ENCODE measurements around the gene UBAC2.

UBAC2 gene

DNA sequence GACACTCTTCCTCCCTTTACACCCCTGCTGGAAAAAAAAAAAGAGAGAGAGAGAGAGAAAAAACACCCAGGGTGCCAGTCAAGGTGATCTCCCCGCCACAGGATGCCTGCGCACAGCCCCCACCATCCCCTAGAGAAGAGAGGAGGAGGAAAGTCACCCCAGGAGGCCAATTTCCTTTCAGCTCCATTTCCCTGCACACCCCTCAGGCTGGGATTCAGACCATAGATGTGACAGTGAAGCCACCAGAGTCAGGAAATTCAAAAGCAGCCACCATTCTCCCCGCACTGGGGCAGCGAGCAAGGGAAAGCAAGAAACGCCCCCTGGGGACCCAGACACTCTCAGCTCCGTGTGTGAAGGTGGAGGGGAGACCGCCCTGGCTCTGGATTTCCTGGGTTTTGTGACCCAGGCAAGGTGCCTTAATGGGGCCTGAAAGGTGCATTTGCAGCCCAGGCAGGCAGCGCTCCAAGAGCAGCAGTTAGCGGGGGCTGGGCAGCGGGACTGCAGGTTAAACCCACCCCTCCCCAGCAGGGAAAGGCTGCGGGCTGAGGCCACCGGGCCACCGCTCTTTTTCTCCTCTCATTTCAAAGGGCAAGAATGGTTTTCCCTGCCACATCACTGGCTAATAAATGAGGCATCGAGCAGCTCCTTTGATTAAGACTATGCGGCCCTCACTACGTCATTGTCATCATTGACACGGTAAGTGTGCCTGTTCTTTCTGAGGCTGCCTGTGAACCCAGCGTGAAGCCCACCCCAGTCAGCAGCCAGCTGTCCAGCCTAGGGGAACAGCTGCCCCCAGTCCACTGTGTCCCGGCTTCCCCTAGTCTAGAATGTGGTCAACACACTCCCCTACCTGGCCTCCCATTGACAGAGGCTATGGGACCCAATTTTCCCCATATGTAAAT lies 216.8 kb downstream of the UBAC2 start:
- Histone ChIP-seq H3K9me3 (ENCODE audit: control insufficient read depth in 1 of 2, low read length in 2 of 2) (no peaks in the 10 kb centered on the region), H3K4me1 (ENCODE audit: control insufficient read depth in 1 of 2, insufficient read depth in 2 of 2, low read length in 2 of 2) (no peaks in the 10 kb centered on the region), H3K4me3 (ENCODE audit: low read depth in 1 of 2, low read length in 2 of 2) (no peak overlapping the region), H3K27ac (ENCODE audit: low read length) (no peak overlapping the region), H3K36me3 (ENCODE audit: control insufficient read depth in 1 of 2, insufficient read depth in 2 of 2, low read length in 2 of 2) (no peaks in the 10 kb centered on the region), H3K27me3 (ENCODE audit: low read depth, low read length) (no peaks in the 10 kb centered on the region)

DNA sequence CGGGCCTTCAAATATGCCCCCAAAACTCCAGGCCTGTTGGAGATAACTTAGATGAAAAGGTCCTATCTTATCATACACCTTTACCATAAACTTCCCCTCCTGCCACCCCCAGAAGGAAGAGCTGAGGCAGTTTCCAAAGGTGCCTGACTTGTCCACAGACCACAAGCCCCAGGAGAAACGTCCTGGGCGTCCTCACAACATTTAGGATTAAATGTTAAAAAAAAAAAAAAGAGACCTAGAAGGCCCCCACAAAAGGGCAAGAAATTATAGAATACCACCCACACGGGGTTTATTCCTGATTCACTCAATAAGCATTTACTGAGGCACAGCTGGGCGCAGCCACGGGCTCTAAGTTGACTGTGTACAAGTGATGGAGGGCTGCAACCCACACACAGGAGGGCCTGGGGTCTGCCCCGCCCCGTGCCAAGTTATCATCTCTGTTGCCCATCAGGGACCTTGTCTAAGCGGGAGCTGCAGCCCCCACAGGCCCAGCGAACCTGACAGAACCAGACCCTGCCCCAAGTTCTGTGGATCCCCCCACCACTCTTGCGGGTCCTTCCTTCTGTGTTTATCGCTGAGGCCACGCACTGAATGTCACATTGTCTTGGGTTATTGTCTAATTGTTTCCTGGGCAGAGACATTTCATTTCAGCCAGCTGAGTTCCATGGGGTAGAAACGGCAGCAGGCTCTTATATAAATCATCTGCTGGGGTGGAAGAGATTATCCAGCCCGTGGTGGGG lies 217.6 kb downstream of the UBAC2 start:
- Histone ChIP-seq H3K36me3 (ENCODE audit: control insufficient read depth in 1 of 2, insufficient read depth in 2 of 2, low read length in 2 of 2) (no peaks in the 10 kb centered on the region), H3K9me3 (ENCODE audit: control insufficient read depth in 1 of 2, low read length in 2 of 2) (no peaks in the 10 kb centered on the region), H3K27me3 (ENCODE audit: low read depth, low read length) (no peaks in the 10 kb centered on the region), H3K4me3 (ENCODE audit: low read depth in 1 of 2, low read length in 2 of 2) (no peak overlapping the region), H3K27ac (ENCODE audit: low read length) (no peak overlapping the region), H3K4me1 (ENCODE audit: control insufficient read depth in 1 of 2, insufficient read depth in 2 of 2, low read length in 2 of 2) (no peaks in the 10 kb centered on the region)

DNA sequence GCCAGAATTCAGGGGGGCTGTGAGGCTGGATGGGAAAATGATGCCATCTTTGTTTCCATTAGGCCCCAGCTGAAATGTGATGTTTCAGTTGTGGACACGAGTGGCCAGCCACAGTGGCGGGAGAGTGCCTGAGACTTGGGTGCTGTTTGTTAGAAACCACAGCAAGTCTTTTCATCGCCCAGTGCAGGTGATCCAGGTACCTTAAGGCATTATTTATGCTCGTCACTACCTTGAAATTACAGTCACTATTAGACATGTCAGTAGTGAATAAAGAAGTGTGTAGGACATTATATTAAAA lies 218.1 kb downstream of the UBAC2 start:
- H3K9me3 ChIP-seq (ENCODE audit: control insufficient read depth in 1 of 2, low read length in 2 of 2) = no peaks in the 10 kb centered on the region
- no peak overlapping the region for H3K4me3 ChIP-seq (ENCODE audit: low read depth in 1 of 2, low read length in 2 of 2)
- no peaks in the 10 kb centered on the region for H3K27me3 ChIP-seq (ENCODE audit: low read depth, low read length)
- H3K27ac ChIP-seq (ENCODE audit: low read length) = no peak overlapping the region
- H3K4me1 ChIP-seq (ENCODE audit: control insufficient read depth in 1 of 2, insufficient read depth in 2 of 2, low read length in 2 of 2) = no peaks in the 10 kb centered on the region
- H3K36me3 ChIP-seq (ENCODE audit: control insufficient read depth in 1 of 2, insufficient read depth in 2 of 2, low read length in 2 of 2) = no peaks in the 10 kb centered on the region

DNA sequence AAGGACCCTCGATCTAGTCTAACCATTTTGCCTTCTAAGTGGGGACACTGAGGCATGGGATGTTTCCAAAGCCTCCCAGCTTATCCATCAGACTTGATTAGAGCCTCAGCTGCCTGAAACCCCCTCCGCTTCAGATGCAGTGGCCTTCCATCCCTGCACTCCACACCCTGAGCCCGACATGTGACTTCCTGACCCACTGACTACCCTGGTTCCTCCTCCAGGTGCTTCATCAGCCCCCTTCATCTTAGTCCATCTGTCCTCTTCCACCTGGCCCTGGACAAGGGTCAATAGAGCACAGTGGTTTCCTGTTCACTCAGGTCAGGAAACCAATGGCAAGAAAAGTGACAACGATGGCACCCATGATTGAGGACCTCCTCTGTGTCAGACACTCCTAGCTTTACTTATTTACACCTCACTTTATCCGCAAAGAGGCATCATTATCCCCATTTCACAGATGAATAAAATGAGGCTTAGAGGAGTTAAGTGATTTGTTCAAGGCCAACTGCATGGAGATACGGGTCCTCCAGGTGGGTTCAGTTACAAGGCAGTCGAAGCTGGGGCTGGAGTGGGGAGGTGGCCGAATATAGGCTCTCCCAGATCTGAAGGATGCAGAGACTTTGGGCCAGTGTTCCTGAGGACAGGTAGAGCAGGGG lies 219.1 kb downstream of the UBAC2 start:
- H3K27me3 ChIP-seq (ENCODE audit: low read depth, low read length) = no peaks in the 10 kb centered on the region
- H3K27ac ChIP-seq (ENCODE audit: low read length) = no peak overlapping the region
- no peaks in the 10 kb centered on the region for H3K9me3 ChIP-seq (ENCODE audit: control insufficient read depth in 1 of 2, low read length in 2 of 2)
- no peaks in the 10 kb centered on the region for H3K36me3 ChIP-seq (ENCODE audit: control insufficient read depth in 1 of 2, insufficient read depth in 2 of 2, low read length in 2 of 2)
- no peaks in the 10 kb centered on the region for H3K4me1 ChIP-seq (ENCODE audit: control insufficient read depth in 1 of 2, insufficient read depth in 2 of 2, low read length in 2 of 2)
- no peak overlapping the region for H3K4me3 ChIP-seq (ENCODE audit: low read depth in 1 of 2, low read length in 2 of 2)

DNA sequence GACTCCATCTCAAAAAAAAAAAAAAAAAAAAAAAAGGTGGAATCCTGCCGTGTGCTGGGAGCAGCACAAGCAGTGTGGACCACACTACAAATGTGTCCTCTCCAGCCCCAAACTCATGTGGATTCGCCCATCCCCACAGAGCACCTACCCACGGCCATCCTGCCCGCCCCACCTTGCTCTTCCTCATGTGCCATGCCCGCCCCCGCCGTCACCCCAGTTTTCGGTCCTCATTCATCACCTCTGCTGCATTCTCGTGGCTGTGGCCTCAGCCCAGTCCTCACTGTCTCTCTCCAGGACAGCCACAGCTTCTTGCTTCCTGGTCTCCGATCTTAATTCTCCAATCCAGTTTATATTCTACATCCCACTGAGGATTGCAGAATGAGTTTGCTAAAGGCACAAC lies 220.6 kb downstream of the UBAC2 start:
- no peaks in the 10 kb centered on the region for H3K4me1 ChIP-seq (ENCODE audit: control insufficient read depth in 1 of 2, insufficient read depth in 2 of 2, low read length in 2 of 2)
- H3K27me3 ChIP-seq (ENCODE audit: low read depth, low read length) = no peaks in the 10 kb centered on the region
- H3K27ac ChIP-seq (ENCODE audit: low read length) = no peak overlapping the region
- no peaks in the 10 kb centered on the region for H3K9me3 ChIP-seq (ENCODE audit: control insufficient read depth in 1 of 2, low read length in 2 of 2)
- no peak overlapping the region for H3K4me3 ChIP-seq (ENCODE audit: low read depth in 1 of 2, low read length in 2 of 2)
- H3K36me3 ChIP-seq (ENCODE audit: control insufficient read depth in 1 of 2, insufficient read depth in 2 of 2, low read length in 2 of 2) = no peaks in the 10 kb centered on the region

DNA sequence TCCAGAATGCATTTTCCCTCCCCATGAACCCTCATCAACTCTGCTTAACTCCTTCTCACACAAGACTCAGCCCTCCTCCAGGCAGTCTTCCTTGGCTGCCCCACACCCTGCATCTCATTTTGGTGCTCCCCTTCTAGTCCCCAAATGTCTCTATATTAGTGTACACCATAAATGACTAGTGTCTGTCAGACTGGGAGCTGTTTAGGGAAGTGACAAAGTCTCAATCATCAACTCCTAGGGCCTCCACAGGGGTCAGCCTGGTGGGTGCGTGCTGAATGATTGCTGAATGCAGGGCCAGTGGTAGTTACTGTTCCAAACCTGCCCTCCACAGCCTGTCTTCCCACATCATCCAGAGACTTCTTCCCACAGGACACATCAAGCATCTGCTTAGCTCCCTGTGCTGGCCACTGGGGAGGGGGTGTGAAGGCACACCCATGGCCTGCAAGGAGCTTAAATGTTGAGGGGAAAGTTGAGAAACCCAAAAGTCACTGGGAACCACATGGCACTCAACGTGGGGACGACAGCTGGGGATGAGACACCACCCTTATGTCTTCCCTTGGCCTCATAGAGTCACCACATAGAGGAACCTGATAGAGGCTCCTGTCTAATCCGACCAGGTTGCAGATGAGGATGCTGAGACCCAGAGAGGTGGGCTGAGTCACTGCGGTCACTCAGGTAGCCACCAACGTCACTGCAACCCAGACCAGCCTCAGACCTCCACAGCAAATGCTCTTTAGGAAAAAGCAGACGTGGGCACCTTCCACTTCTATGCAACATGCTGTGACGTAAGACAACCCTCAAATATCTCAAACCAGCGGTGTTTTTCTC lies 221.3 kb downstream of the UBAC2 start:
- Histone ChIP-seq H3K9me3 (ENCODE audit: control insufficient read depth in 1 of 2, low read length in 2 of 2) (no peaks in the 10 kb centered on the region), H3K4me3 (ENCODE audit: low read depth in 1 of 2, low read length in 2 of 2) (no peak overlapping the region), H3K27ac (ENCODE audit: low read length) (no peak overlapping the region), H3K36me3 (ENCODE audit: control insufficient read depth in 1 of 2, insufficient read depth in 2 of 2, low read length in 2 of 2) (no peaks in the 10 kb centered on the region), H3K27me3 (ENCODE audit: low read depth, low read length) (no peaks in the 10 kb centered on the region), H3K4me1 (ENCODE audit: control insufficient read depth in 1 of 2, insufficient read depth in 2 of 2, low read length in 2 of 2) (no peaks in the 10 kb centered on the region)

DNA sequence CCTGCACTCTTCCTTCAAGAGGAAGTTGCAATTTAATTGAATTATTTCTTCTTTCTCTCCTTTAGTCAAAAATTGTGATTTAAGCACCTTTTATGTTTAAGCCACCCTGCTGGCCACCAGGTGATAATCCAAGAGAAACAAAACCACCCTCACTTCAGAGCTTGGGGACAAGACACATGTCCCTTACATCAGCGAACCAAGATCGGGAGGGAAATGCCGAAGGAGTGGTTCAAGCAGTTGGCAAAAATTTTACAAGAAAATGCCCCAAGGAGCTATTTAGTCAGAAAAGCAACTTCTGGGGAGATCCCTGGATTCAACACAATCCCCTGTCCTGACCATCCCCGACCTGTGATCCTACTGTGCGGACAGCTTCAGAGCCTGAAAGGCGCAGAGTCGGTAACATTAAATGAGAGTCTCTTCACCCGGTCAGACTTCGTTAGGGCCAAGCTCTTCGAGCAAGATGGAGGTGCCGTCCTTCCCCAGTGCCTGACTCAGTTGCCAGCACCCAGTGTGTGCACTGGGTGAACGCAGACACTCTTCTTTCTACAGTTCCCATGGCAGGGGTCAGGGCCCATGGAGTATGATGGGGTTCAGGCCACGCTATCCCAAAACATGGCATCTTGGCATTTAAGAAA lies 222.0 kb downstream of the UBAC2 start:
- H3K27ac ChIP-seq (ENCODE audit: low read length) = no peak overlapping the region
- H3K4me3 ChIP-seq (ENCODE audit: low read depth in 1 of 2, low read length in 2 of 2) = no peak overlapping the region
- H3K9me3 ChIP-seq (ENCODE audit: control insufficient read depth in 1 of 2, low read length in 2 of 2) = no peaks in the 10 kb centered on the region
- H3K27me3 ChIP-seq (ENCODE audit: low read depth, low read length) = no peaks in the 10 kb centered on the region
- no peaks in the 10 kb centered on the region for H3K36me3 ChIP-seq (ENCODE audit: control insufficient read depth in 1 of 2, insufficient read depth in 2 of 2, low read length in 2 of 2)
- H3K4me1 ChIP-seq (ENCODE audit: control insufficient read depth in 1 of 2, insufficient read depth in 2 of 2, low read length in 2 of 2) = no peaks in the 10 kb centered on the region

DNA sequence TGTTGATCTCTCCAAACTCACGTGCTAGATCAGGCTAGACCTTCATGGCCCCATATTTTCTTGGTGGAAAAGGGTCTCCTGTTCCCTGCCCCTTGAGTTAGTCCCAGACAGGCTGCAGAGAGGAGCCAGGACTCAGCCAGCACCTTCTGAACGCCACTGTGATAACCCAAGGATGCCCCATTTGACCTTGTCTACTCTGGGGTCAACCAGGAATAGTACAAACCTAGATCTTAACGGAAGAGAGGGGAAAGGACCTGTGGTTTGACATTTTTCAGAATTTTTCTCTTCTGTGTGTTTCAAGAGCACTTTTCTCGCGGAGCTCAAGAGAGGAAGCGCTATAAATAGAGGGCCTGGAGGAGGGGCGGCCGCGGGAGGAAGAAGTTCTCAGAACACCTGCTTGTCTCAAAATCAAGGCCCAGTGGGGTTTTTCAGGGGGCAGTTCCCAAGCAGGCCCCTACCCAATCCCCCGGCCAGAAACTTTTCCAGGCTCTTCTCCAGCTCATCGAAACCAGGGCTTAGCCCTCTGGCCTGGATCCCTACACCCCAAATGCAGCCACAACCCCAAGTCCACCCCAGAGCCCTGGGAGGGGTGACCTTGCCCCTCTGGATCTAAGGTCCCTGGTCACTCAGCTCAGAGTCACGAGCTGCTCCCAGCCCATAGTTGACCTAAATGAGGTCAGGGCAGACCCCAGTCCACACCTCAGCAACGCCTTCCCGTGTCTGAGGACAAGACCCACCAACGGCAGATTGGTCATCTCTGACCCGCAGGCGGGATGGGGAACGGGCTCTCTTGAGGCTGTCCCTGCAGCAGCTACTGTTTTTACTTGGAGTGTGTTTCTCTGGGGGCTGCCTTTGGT lies 225.1 kb downstream of the UBAC2 start:
- Histone ChIP-seq H3K4me1 (ENCODE audit: control insufficient read depth in 1 of 2, insufficient read depth in 2 of 2, low read length in 2 of 2) (no peaks in the 10 kb centered on the region), H3K9me3 (ENCODE audit: control insufficient read depth in 1 of 2, low read length in 2 of 2) (no peaks in the 10 kb centered on the region), H3K27ac (ENCODE audit: low read length) (peak overlapping the region; percentile 29)

DNA sequence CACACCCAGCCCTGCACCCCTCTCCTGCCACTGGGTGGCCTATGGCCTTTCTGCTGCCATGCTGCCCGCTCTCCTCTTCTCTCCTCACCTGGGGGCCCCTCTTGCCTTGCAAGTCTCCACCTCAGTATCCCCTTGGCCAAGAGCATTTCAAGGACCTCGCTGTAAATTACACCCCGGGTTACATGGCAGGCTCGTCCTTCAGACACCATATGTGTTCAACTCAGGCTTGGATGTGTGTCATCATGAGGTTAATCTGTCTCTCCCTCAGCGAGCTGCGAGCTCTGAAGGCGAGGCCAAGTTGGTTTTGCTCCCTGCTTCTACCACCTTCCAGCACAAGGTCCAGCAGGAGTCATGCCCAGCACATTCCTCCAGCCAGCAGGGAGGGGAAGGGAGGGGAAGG lies 225.8 kb downstream of the UBAC2 start:
- H3K27me3 ChIP-seq (ENCODE audit: low read depth, low read length) = no peaks in the 10 kb centered on the region
- H3K4me1 ChIP-seq (ENCODE audit: control insufficient read depth in 1 of 2, insufficient read depth in 2 of 2, low read length in 2 of 2) = no peaks in the 10 kb centered on the region
- no peaks in the 10 kb centered on the region for H3K9me3 ChIP-seq (ENCODE audit: control insufficient read depth in 1 of 2, low read length in 2 of 2)
- no peaks in the 10 kb centered on the region for H3K36me3 ChIP-seq (ENCODE audit: control insufficient read depth in 1 of 2, insufficient read depth in 2 of 2, low read length in 2 of 2)
- H3K4me3 ChIP-seq (ENCODE audit: low read depth in 1 of 2, low read length in 2 of 2) = no peak overlapping the region
- H3K27ac ChIP-seq (ENCODE audit: low read length) = no peak overlapping the region

More for the DNA sequence above, 225.1 kb downstream of the UBAC2 start:
- Histone ChIP-seq H3K4me3 (ENCODE audit: low read depth in 1 of 2, low read length in 2 of 2) (no peak overlapping the region), H3K36me3 (ENCODE audit: control insufficient read depth in 1 of 2, insufficient read depth in 2 of 2, low read length in 2 of 2) (no peaks in the 10 kb centered on the region), H3K27me3 (ENCODE audit: low read depth, low read length) (no peaks in the 10 kb centered on the region)

DNA sequence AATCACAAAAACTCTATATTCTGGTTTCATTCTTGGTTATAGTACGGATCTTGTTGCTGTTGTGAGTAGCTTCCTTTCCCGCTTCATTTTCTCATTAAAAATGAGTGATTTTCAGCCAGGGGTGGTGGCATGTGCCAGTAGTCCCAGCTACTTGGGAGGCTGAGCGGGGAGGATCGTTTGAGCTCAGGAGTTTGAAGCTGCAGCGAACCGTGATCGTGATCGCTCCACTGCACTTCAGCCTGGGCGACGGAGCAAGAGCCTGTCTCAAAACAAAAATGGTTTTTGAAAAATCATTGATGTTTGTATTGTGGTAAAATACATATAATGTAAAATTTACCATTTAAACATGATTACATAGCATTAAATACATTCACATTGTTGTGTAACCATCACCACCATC lies 229.0 kb downstream of the UBAC2 start:
- H3K4me3 ChIP-seq (ENCODE audit: low read depth in 1 of 2, low read length in 2 of 2) = no peak overlapping the region
- H3K27ac ChIP-seq (ENCODE audit: low read length) = no peak overlapping the region
- H3K36me3 ChIP-seq (ENCODE audit: control insufficient read depth in 1 of 2, insufficient read depth in 2 of 2, low read length in 2 of 2) = no peaks in the 10 kb centered on the region
- no peaks in the 10 kb centered on the region for H3K27me3 ChIP-seq (ENCODE audit: low read depth, low read length)
- no peaks in the 10 kb centered on the region for H3K9me3 ChIP-seq (ENCODE audit: control insufficient read depth in 1 of 2, low read length in 2 of 2)
- no peaks in the 10 kb centered on the region for H3K4me1 ChIP-seq (ENCODE audit: control insufficient read depth in 1 of 2, insufficient read depth in 2 of 2, low read length in 2 of 2)

Measured in muscle layer of duodenum (tissue), 2 donors.